GM12878 (cell line): Measurements from ENCODE around the gene TSEN54. TPM values are rescaled to one million over a fixed set of nuclear protein-coding genes. Genes with fewer than 3 reads are reported as not detected.

Source experiments
- ATAC-seq: fragments of 200-7000 bp; cut with Tn5 transposase; 3 replicates; pipeline ENCODE4 v1.9.1; 2020; ENCODE audit warnings: mild to moderate bottlenecking, moderate library complexity
- BruUV-seq: library from RNA; stranded (reverse); fragments of 400-500 nt; replicated peaks from 2 replicates; lab custom pipeline; 2021; lab: Mats Ljungman, UMichigan
- CTCF ChIA-PET: fragments of 300-600 bp; sonication (Branson Sonifier 250); formaldehyde crosslinking; extraction: SDS; loops from one replicate; lab custom pipeline; 2021; ENCODE audit warnings: inconsistent platforms; lab: Yijun Ruan, JAX
- POLR2A ChIA-PET: fragments of 350-600 bp; formaldehyde crosslinking; extraction: SDS; loops from one replicate; lab custom pipeline; 2021; ENCODE audit warnings: inconsistent platforms; lab: Charles Lee
- RAD21 ChIA-PET: fragments of 300-600 bp; sonication (Branson Sonifier 250); formaldehyde crosslinking; loops from one replicate; lab custom pipeline; 2023; ENCODE audit warnings: antibody characterized with exemption; ENCODE audit not compliant: unreplicated experiment; lab: Charles Lee
- SMC1A ChIA-PET: fragments of 300-600 bp; sonication (Branson Sonifier 250); formaldehyde crosslinking; loops from one replicate; lab custom pipeline; 2023; ENCODE audit not compliant: unreplicated experiment, uncharacterized antibody; lab: Charles Lee
- DNase-seq: peaks from one replicate; pipeline ENCODE4 v3.0.0-alpha.2; 2011; ENCODE audit warnings: low read depth, low spot score
- FAIRE-seq: peaks from 3 replicates; lab custom pipeline; 2011; peaks lifted over from hg19 to GRCh38; lab: Jason Lieb, UNC
- H2AFZ ChIP-seq: 2 replicates; pipeline ENCODE4 v1.6.0; 2011; ENCODE audit warnings: low read depth, low read length, control low read depth; ENCODE audit not compliant: control insufficient read depth
- H3K27ac ChIP-seq: 2 replicates; pipeline ENCODE4 v1.5.1; 2011; ENCODE audit warnings: control low read depth; ENCODE audit not compliant: control insufficient read depth, insufficient read depth
- H3K27me3 ChIP-seq, 2 experiments: replicated peaks in 1 of 2; 2 replicates each; pipeline versions ENCODE4 v1.6.0 to v1.6.1; 2011; ENCODE audit warnings: low read length in 1 of 2; ENCODE audit not compliant: control insufficient read depth in 2 of 2, insufficient read depth in 2 of 2
- H3K36me3 ChIP-seq, 2 experiments: 2 replicates each; pipeline ENCODE4 v1.5.1; 2011; ENCODE audit warnings: low read length in 1 of 2; ENCODE audit not compliant: control insufficient read depth in 2 of 2, insufficient read depth in 2 of 2
- H3K4me1 ChIP-seq: 2 replicates; pipeline ENCODE4 v1.6.1; 2011; ENCODE audit warnings: mild to moderate bottlenecking, low read length, moderate library complexity, mixed read lengths; ENCODE audit not compliant: control insufficient read depth, insufficient read depth
- H3K4me2 ChIP-seq: 2 replicates; pipeline ENCODE4 v1.6.0; 2011; ENCODE audit warnings: control low read depth; ENCODE audit not compliant: control insufficient read depth, insufficient read depth
- H3K4me3 ChIP-seq: fragments of 200-600 bp; sonication (generic); 2 replicates; pipeline ENCODE4 v1.5.1; 2016
- H3K79me2 ChIP-seq: 2 replicates; pipeline ENCODE4 v1.6.0; 2011; ENCODE audit warnings: low read length; ENCODE audit not compliant: control insufficient read depth, insufficient read depth
- H3K9ac ChIP-seq: 2 replicates; pipeline ENCODE4 v1.8.0; 2011; ENCODE audit warnings: low read length, control low read depth, mixed read lengths; ENCODE audit not compliant: control insufficient read depth, insufficient read depth
- H3K9me3 ChIP-seq: replicated peaks from 3 replicates; pipeline ENCODE4 v1.5.1; 2011; ENCODE audit warnings: mild to moderate bottlenecking, low read length; ENCODE audit not compliant: control insufficient read depth, insufficient read depth
- H4K20me1 ChIP-seq: 2 replicates; pipeline ENCODE4 v1.6.0; 2011; ENCODE audit not compliant: control insufficient read depth, insufficient read depth
- CREM ChIP-seq: IDR thresholded peaks from 2 replicates; pipeline ENCODE4 v1.6.1; 2014; ENCODE audit warnings: antibody characterized with exemption, low read depth
- FOXK2 ChIP-seq: fragments of 450-650 bp; IDR thresholded peaks from 2 replicates; pipeline ENCODE4 v1.6.1; 2017; ENCODE audit warnings: mild to moderate bottlenecking, moderate library complexity
- IKZF2 ChIP-seq, 2 experiments: fragments of 450-650 bp; IDR thresholded peaks; 2 replicates each; pipeline ENCODE4 v1.6.1; 2017; ENCODE audit warnings: mild to moderate bottlenecking in 2 of 2, moderate library complexity in 2 of 2
- MTA3 ChIP-seq: IDR thresholded peaks from 2 replicates; pipeline ENCODE4 v1.6.1; 2012; ENCODE audit warnings: low read length, inconsistent platforms, borderline replicate concordance
- MXI1 ChIP-seq: fragments of 150-350 bp; IDR thresholded peaks from 2 replicates; pipeline ENCODE4 v1.6.1; 2011; ENCODE audit warnings: low read depth, mild to moderate bottlenecking, inconsistent platforms, low read length, improper control_type of control experiment
- NFYA ChIP-seq: IDR thresholded peaks from 2 replicates; pipeline ENCODE4 v1.6.1; 2011; ENCODE audit warnings: low read depth, mild to moderate bottlenecking, low read length, improper control_type of control experiment, borderline replicate concordance
- PML ChIP-seq: IDR thresholded peaks from 2 replicates; pipeline ENCODE4 v1.6.1; 2012; ENCODE audit warnings: low read length, inconsistent platforms
- POLR2AphosphoS5 ChIP-seq: IDR thresholded peaks from 2 replicates; pipeline ENCODE4 v1.6.1; 2011; ENCODE audit warnings: mild to moderate bottlenecking, low read length, inconsistent platforms
- RAD51 ChIP-seq: fragments of 450-650 bp; IDR thresholded peaks from 2 replicates; pipeline ENCODE4 v1.6.1; 2016; ENCODE audit warnings: moderate library complexity, mild to moderate bottlenecking, inconsistent platforms
- RBBP5 ChIP-seq: fragments of 200-600 bp; sonication (generic); conservative IDR thresholded peaks from 2 replicates; pipeline ENCODE4 v1.6.1; 2016
- SIN3A ChIP-seq: IDR thresholded peaks from 2 replicates; pipeline ENCODE4 v1.6.1; 2012; ENCODE audit warnings: low read depth, low read length, improper control_type of control experiment
- SP1 ChIP-seq: IDR thresholded peaks from one replicate; pipeline ENCODE4 v1.6.1; 2011; ENCODE audit warnings: low read depth, low read length
- SREBF2 ChIP-seq: IDR thresholded peaks from 2 replicates; pipeline ENCODE4 v1.6.1; 2012; ENCODE audit warnings: mild to moderate bottlenecking, low read length
- STAT1 ChIP-seq: fragments of 450-650 bp; conservative IDR thresholded peaks from 2 replicates; pipeline ENCODE4 v1.6.1; 2014; ENCODE audit warnings: antibody characterized with exemption, mild to moderate bottlenecking
- TBL1XR1 ChIP-seq: IDR thresholded peaks from 2 replicates; pipeline ENCODE4 v1.6.1; 2012; ENCODE audit warnings: low read depth, low read length, improper control_type of control experiment
- ZNF217 ChIP-seq: fragments of 450-650 bp; IDR thresholded peaks from 2 replicates; pipeline ENCODE4 v1.6.1; 2017; ENCODE audit warnings: antibody characterized with exemption, mild to moderate bottlenecking
- WGBS: methylation state at CpG from one replicate; pipeline ENCODE4 v1.1.6; 2016; ENCODE audit warnings: low lambda C conversion rate; ENCODE audit not compliant: insufficient replicate concordance, insufficient coverage; ENCODE audit errors: missing lambda C conversion rate; 5-methylcytosine and 5-hydroxymethylcytosine counted together
- in situ Hi-C: fragments of 300-500 bp; cut with MboI; formaldehyde crosslinking; loops from 9 replicates; pipeline ENCODE4 v1.14.3; 2018; ENCODE audit warnings: mixed read lengths
- intact Hi-C: fragments of 100-400 bp; cut with micrococcal nuclease; formaldehyde crosslinking; loops from one replicate; pipeline ENCODE4 v1.14.2; 2022; ENCODE audit not compliant: unreplicated experiment
- polyA plus RNA-seq, 11 experiments: library from polyadenylated mRNA; depleted of rRNA in 4 of 11; unstranded in 6 of 11; stranded (reverse) in 5 of 11; fragments of >200 nt; fragmentation: Nextera tagmentation in 4 of 11; fragmentation: Illumina TruSeq in 1 of 11; extraction: Ambion mirVana in 4 of 11; extraction: Trizol in 1 of 11; gene quantifications; 1 replicate in 1 of 11; 2 replicates in 10 of 11; pipeline versions ENCODE4 v1.2.1 to v1.2.3, GENCODE V29; 2011 to 2016; ENCODE audit warnings: inconsistent platforms in 2 of 11, missing spikeins in 2 of 11, low read depth in 1 of 11
- total RNA-seq, 4 experiments: library from RNA; depleted of rRNA in 3 of 4; stranded (reverse); fragments of >200 nt in 3 of 4; fragmentation: Illumina TruSeq in 1 of 4; extraction: Trizol in 1 of 4; gene quantifications; 2 replicates each; pipeline versions ENCODE4 v1.2.1 to v1.2.3, GENCODE V29; 2013 to 2021
- TF ChIP-seq, protein P1 (sequence below): fragments of 450-650 bp; formaldehyde crosslinking; IDR thresholded peaks from 2 replicates; pipeline ENCODE4 v1.4.0; 2022; ENCODE audit warnings: mild to moderate bottlenecking, moderate library complexity
- TF ChIP-seq, protein P2 (sequence below): IDR thresholded peaks from 2 replicates; pipeline ENCODE4 v1.6.1; 2011; ENCODE audit warnings: low read depth, mild to moderate bottlenecking, low read length, moderate library complexity, borderline replicate concordance; ENCODE audit errors: extremely low read depth

The TSEN54 gene
- total and polyA plus RNA-seq, 10 of the 15 experiments (the other 5 are each of a cell fraction or from before 2014, with no cell fraction given), result 7.1 to 48.0 (median 41.1) TPM

DNA sequence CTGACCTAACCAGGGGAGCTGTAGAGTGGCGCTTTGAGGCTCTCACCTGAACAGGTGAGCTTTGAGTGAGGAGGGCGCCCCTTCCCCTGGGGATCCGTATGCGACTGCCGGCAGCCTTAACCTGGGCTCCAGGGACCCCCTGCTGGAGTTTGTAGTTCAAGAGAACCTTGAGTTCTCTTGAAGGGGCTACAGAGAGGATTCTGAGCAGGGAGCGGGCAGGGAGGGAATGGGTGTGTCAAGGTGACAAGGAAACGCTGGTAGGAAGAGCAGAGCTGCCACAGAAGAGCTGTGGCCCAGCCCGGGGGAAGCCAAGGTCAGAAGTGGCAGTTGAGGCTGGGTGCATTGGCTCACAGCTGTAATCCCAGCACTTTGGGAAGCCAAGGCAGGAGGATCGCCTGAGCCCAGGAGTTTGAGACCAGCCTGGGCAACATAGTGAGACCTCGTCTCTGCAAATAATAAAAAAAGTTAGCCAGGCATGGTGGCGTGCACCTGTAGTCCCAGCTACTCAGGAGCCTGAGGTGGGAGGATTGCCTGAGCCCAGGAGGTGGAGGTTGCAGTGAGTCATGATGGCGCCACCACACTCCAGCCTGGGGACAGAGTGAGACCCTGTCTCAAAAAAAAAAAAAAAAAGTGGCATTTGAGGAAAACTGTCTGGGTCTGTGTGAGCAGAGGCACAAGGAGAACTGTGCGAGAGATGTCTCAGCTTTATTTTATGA lies 10.4 kb downstream of the TSEN54 start (continued):
- TF ChIP-seq STAT1, result no peak
- TF ChIP-seq MTA3, result no peak
- TF ChIP-seq, all 136 proteins: peak for 0

DNA sequence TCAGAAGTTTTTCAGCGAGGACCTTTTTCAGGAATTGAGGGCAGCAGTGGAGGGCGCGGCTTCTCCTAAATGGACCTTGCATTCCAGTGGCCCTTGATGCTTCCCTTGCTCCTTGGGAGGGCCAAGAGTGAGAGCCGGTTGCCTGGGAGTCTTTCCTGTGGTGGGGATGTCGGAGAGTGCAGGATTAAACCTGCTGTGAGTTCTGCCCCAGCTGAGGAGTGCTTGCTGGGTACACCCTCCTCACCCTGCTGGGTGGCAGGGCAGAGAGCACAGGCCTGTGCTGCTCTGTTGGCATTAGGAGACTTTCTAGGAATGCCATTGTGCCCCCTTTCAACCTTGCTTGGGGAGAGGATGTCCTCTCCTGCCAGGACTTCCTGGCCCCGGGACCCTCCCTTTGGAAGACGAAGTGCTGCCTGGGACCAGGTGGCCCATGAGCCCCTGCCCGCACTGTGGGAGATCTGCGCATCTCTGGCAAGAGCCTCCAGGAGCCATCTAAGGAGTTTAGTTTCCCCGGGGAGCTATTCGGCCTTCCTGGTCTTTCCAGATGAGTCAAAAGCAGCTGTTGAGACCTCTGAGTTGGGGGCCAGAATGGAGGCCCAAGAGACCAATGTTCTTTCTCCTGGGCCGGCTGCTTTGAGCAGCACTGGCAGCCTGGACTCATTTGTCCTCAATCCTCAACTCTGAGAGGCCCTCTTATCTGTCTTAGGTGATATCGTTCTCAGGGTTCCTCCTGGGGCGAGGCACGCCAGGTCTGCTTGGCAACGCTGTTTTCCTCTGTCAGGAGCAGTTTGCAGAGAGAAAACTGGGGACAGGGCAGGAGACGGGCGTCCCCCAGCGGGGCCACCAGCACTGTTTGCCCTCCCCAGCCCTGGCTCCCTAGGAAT lies 14.8 kb downstream of the TSEN54 start:
- BruUV-seq, result no TSS peak
- RAD21 ChIA-PET, result interaction anchor here (1.1 kb wide), 1 partner anchor 222 kb away, joined by 5 read pairs; no protein-coding TSS in a partner anchor
- no peak overlapping the region for H3K9ac ChIP-seq
- no peak for TF ChIP-seq SP1
- TF ChIP-seq IKZF2 (IDR thresholded peaks at IDR 0.05), result no peak
- TF ChIP-seq CREM, result no peak
- no peak for TF ChIP-seq SREBF2
- no peak for TF ChIP-seq SIN3A
- TF ChIP-seq PML, result no peak
- no peak for TF ChIP-seq RBBP5
- TF ChIP-seq MXI1, result no peak
- TF ChIP-seq, protein P1, sequence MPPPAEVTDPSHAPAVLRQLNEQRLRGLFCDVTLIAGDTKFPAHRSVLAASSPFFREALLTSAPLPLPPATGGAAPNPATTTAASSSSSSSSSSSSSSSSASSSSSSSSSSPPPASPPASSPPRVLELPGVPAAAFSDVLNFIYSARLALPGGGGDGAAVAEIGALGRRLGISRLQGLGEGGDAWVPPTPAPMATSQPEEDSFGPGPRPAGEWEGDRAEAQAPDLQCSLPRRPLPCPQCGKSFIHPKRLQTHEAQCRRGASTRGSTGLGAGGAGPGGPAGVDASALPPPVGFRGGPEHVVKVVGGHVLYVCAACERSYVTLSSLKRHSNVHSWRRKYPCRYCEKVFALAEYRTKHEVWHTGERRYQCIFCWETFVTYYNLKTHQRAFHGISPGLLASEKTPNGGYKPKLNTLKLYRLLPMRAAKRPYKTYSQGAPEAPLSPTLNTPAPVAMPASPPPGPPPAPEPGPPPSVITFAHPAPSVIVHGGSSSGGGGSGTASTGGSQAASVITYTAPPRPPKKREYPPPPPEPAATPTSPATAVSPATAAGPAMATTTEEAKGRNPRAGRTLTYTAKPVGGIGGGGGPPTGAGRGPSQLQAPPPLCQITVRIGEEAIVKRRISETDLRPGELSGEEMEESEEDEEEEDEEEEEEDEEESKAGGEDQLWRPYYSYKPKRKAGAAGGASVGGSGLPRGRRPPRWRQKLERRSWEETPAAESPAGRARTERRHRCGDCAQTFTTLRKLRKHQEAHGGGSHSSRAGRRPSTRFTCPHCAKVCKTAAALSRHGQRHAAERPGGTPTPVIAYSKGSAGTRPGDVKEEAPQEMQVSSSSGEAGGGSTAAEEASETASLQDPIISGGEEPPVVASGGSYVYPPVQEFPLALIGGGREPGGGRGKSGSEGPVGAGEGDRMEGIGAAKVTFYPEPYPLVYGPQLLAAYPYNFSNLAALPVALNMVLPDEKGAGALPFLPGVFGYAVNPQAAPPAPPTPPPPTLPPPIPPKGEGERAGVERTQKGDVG (CRISPR knock-in tag), result no peak
- TF ChIP-seq, protein P2, sequence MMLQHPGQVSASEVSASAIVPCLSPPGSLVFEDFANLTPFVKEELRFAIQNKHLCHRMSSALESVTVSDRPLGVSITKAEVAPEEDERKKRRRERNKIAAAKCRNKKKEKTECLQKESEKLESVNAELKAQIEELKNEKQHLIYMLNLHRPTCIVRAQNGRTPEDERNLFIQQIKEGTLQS, result no peak
- TF ChIP-seq POLR2AphosphoS5, result no peak
- no peak for TF ChIP-seq RAD51
- TF ChIP-seq ZNF217, result no peak
- TF ChIP-seq MTA3, result no peak
- TF ChIP-seq TBL1XR1, result no peak
- no peak for TF ChIP-seq FOXK2
- TF ChIP-seq NFYA, result no peak

More for the DNA sequence above, 14.8 kb downstream of the TSEN54 start:
- Histone ChIP-seq H2AFZ (no peak overlapping the region), H3K4me3 (no peak overlapping the region), H3K9me3 (no peaks in the 10 kb centered on the region), H3K36me3 (no peaks in the 10 kb centered on the region), H3K79me2 (no peaks in the 10 kb centered on the region), H3K27ac (no peak overlapping the region), H4K20me1 (no peaks in the 10 kb centered on the region), H3K4me1 (peaks cover 17% of the 10 kb centered on the region), H3K27me3 (peaks cover 0 to 6% of the 10 kb centered on the region in 2 experiments; a peak in 2 of 4 replicates), H3K4me2 (no peak overlapping the region)
- ATAC-seq (no peak), DNase-seq (no peak), FAIRE-seq (no peak)
- ChIA-PET CTCF (no interaction called here), SMC1A (no interaction called here), POLR2A (interaction anchor here (0.7 kb wide), 1 partner anchor 518 kb away, joined by 3 read pairs; no protein-coding TSS in a partner anchor)
- in situ Hi-C loops (no loop called here), intact Hi-C loops (no loop called here)
- 62% methylated on average over 19 of the region's 19 CpGs for WGBS
